Loucy (cell line): ENCODE measurements around the gene FEN1.

ENCODE experiments used
- H2AFZ ChIP-seq: fragments of 200-600 bp; sonication (generic); 2 replicates; pipeline ENCODE4 v1.6.0; 2016; ENCODE audit warnings: antibody characterized with exemption, mild to moderate bottlenecking, low read length, moderate library complexity
- H3F3A ChIP-seq: fragments of 200-600 bp; 2 replicates; pipeline ENCODE4 v1.6.0; 2016; ENCODE audit warnings: antibody characterized with exemption, low read depth, mild to moderate bottlenecking
- H3K27me3 ChIP-seq: fragments of 200-600 bp; sonication (generic); 2 replicates; pipeline ENCODE4 v1.6.1; 2014; ENCODE audit warnings: low read length, mild to moderate bottlenecking; ENCODE audit not compliant: insufficient read depth, poor library complexity, severe bottlenecking
- H3K36me3 ChIP-seq: fragments of 200-600 bp; sonication (generic); 2 replicates; pipeline ENCODE4 v1.6.1; 2016; ENCODE audit warnings: low read length; ENCODE audit not compliant: insufficient read depth
- H3K4me1 ChIP-seq: fragments of 200-600 bp; sonication (generic); 2 replicates; pipeline ENCODE4 v1.5.1; 2014; ENCODE audit warnings: low read length, mild to moderate bottlenecking; ENCODE audit not compliant: insufficient read depth, poor library complexity, severe bottlenecking
- H3K4me2 ChIP-seq: fragments of 200-600 bp; sonication (generic); 2 replicates; pipeline ENCODE4 v1.6.0; 2014; ENCODE audit warnings: antibody characterized with exemption, low read length, low read depth, mild to moderate bottlenecking; ENCODE audit not compliant: poor library complexity, severe bottlenecking
- H3K4me3 ChIP-seq: fragments of 200-600 bp; sonication (generic); 2 replicates; pipeline ENCODE4 v1.5.1; 2014; ENCODE audit warnings: low read length, mild to moderate bottlenecking, mixed read lengths; ENCODE audit not compliant: poor library complexity, severe bottlenecking
- H3K79me2 ChIP-seq: fragments of 200-600 bp; sonication (generic); 2 replicates; pipeline ENCODE4 v1.6.1; 2014; ENCODE audit warnings: low read length; ENCODE audit not compliant: insufficient read depth
- H3K9ac ChIP-seq: fragments of 200-600 bp; sonication (generic); 2 replicates; pipeline ENCODE4 v1.6.0; 2014; ENCODE audit warnings: mild to moderate bottlenecking, low read depth, low read length, moderate library complexity; ENCODE audit not compliant: poor library complexity, severe bottlenecking
- H3K9me2 ChIP-seq: fragments of 200-600 bp; sonication (generic); replicated peaks from 2 replicates; pipeline ENCODE4 v1.6.1; 2016; ENCODE audit warnings: low read depth, low read length, mixed read lengths
- H3K9me3 ChIP-seq: fragments of 200-600 bp; sonication (generic); 2 replicates; pipeline ENCODE4 v1.6.1; 2014; ENCODE audit warnings: mild to moderate bottlenecking, antibody characterized with exemption, low read length, low read depth; ENCODE audit not compliant: insufficient read depth
- H4K20me1 ChIP-seq: fragments of 200-600 bp; sonication (generic); 2 replicates; pipeline ENCODE4 v1.6.0; 2014; ENCODE audit warnings: antibody characterized with exemption, low read length, mild to moderate bottlenecking; ENCODE audit not compliant: insufficient read depth, poor library complexity, severe bottlenecking
- CTCF ChIP-seq: fragments of 200-600 bp; sonication (generic); conservative IDR thresholded peaks from 2 replicates; pipeline ENCODE4 v1.5.1; 2014; ENCODE audit warnings: mild to moderate bottlenecking, antibody characterized with exemption, low read length
- EZH2phosphoT487 ChIP-seq: fragments of 200-600 bp; IDR thresholded peaks from 2 replicates; pipeline ENCODE4 v1.6.1; 2018; ENCODE audit warnings: antibody characterized with exemption, mild to moderate bottlenecking, moderate library complexity, borderline replicate concordance

Gene FEN1

GRCh38 chr11:61750631-61751273 is 42.0 kb upstream of the FEN1 start:
- Histone ChIP-seq H3F3A (no peaks in the 10 kb centered on the region), H3K9me2 (no peaks in the 10 kb centered on the region), H3K4me2 (no peak overlapping the region), H3K4me1 (peaks cover 3% of the 10 kb centered on the region), H3K36me3 (no peaks in the 10 kb centered on the region), H4K20me1 (no peaks in the 10 kb centered on the region), H2AFZ (no peak overlapping the region), H3K27me3 (no peaks in the 10 kb centered on the region), H3K4me3 (no peak overlapping the region), H3K79me2 (no peaks in the 10 kb centered on the region), H3K9me3 (no peaks in the 10 kb centered on the region), H3K9ac (no peak overlapping the region)
- TF ChIP-seq CTCF (no peak), EZH2phosphoT487 (no peak)

- H3K9ac ChIP-seq: no peak overlapping the region
- H2AFZ ChIP-seq: no peak overlapping the region
- no peaks in the 10 kb centered on the region for H3K27me3 ChIP-seq
- H3K9me3 ChIP-seq: no peaks in the 10 kb centered on the region
- H3K4me2 ChIP-seq: no peak overlapping the region
- TF ChIP-seq EZH2phosphoT487 (no peak), CTCF (no peak)
- no peak overlapping the region for H3K4me3 ChIP-seq
- H3K9me2 ChIP-seq: no peaks in the 10 kb centered on the region
- H3K4me1 ChIP-seq: peaks cover 10% of the 10 kb centered on the region
- H4K20me1 ChIP-seq: no peaks in the 10 kb centered on the region
- no peaks in the 10 kb centered on the region for H3K79me2 ChIP-seq
- H3K36me3 ChIP-seq: no peaks in the 10 kb centered on the region
- H3F3A ChIP-seq: no peaks in the 10 kb centered on the region
These were observed 41.3 kb upstream of the FEN1 start for GRCh38 chr11:61751384-61751783.

GRCh38 chr11:61752117-61752924 is 40.4 kb upstream of the FEN1 start, which contains the start of gene MYRF:
Gene MYRF (plus strand): TSS chr11:61752636. CDS start chr11:61752745, 109 bp downstream.
- Histone ChIP-seq H3F3A (no peaks in the 10 kb centered on the region), H3K27me3 (no peaks in the 10 kb centered on the region), H3K36me3 (no peaks in the 10 kb centered on the region), H2AFZ (no peak within 1 kb of the TSS), H3K9me2 (no peaks in the 10 kb centered on the region), H3K4me2 (no peak within 1 kb of the TSS), H3K4me3 (no peak within 1 kb of the TSS), H3K9ac (no peak within 1 kb of the TSS), H3K4me1 (peaks cover 19% of the 10 kb centered on the region), H4K20me1 (no peaks in the 10 kb centered on the region), H3K9me3 (no peaks in the 10 kb centered on the region), H3K79me2 (no peaks in the 10 kb centered on the region)
- TF ChIP-seq EZH2phosphoT487 (no peak), CTCF (no peak)
